HCT116 (cell line): Measurements from ENCODE around the gene NKX1-1. TPM values are rescaled to one million over a fixed set of nuclear protein-coding genes. Genes with fewer than 3 reads are reported as not detected.

Experiments
- ATAC-seq: fragments of 200-7000 bp; cut with Tn5 transposase; 2 replicates; pipeline ENCODE4 v1.9.1; 2020; ENCODE audit warnings: mild to moderate bottlenecking, moderate library complexity
- BruUV-seq: library from RNA; stranded (reverse); fragments of 400-500 nt; replicated peaks from 2 replicates; lab custom pipeline; 2021; lab: Mats Ljungman, UMichigan
- CTCF ChIA-PET: fragments of 300-600 bp; sonication (Branson Sonifier 250); formaldehyde crosslinking; loops from one replicate; lab custom pipeline; 2021; ENCODE audit warnings: antibody characterized with exemption; lab: Charles Lee
- POLR2A ChIA-PET: fragments of 300-600, 350-600 bp; sonication (Branson Sonifier 250); formaldehyde crosslinking; loops from one replicate; lab custom pipeline; 2021; ENCODE audit warnings: antibody characterized with exemption; lab: Charles Lee
- RAD21 ChIA-PET, 2 experiments: fragments of 300-600 bp; sonication (Branson Sonifier 250); formaldehyde crosslinking; loops; one replicate each; lab custom pipeline; 2023; ENCODE audit warnings: low total read pairs in 2 of 2; ENCODE audit not compliant: uncharacterized antibody in 2 of 2, unreplicated experiment in 2 of 2, low non-redundant PET in 1 of 2; lab: Charles Lee
- DNase-seq: peaks from one replicate; pipeline ENCODE4 v3.0.0-alpha.2; 2010; ENCODE audit warnings: low read depth, low spot score
- H2AFZ ChIP-seq: fragments of 200-600 bp; shearing (Covaris generic), sonication (generic); 2 replicates; pipeline ENCODE4 v1.6.1; 2017; ENCODE audit warnings: low read depth, mixed run types, mixed read lengths, antibody characterized with exemption, low read length; ENCODE audit not compliant: poor library complexity, severe bottlenecking
- H3K27ac ChIP-seq: 2 replicates; pipeline ENCODE4 v1.5.1; 2012; ENCODE audit warnings: low read depth, low read length
- H3K27me3 ChIP-seq: fragments of 200-600 bp; sonication (generic); 2 replicates; pipeline ENCODE4 v1.6.1; 2016; ENCODE audit warnings: mixed run types, low read length, mixed read lengths; ENCODE audit not compliant: insufficient read depth
- H3K36me3 ChIP-seq, 2 experiments: fragments of 200-500 bp in 1 of 2; fragments of 200-600 bp in 1 of 2; sonication (Bioruptor generic) in 1 of 2; sonication (generic) in 1 of 2; 2 replicates each; pipeline versions ENCODE4 v1.5.1 to v1.6.1; 2014 to 2016; ENCODE audit warnings: low read length in 2 of 2, inconsistent platforms in 1 of 2, mixed read lengths in 1 of 2, mixed run types in 1 of 2; ENCODE audit not compliant: insufficient read depth in 2 of 2, control insufficient read depth in 1 of 2
- H3K4me1 ChIP-seq, 2 experiments: fragments of 200-600 bp in 1 of 2; sonication (generic) in 1 of 2; 2 replicates each; pipeline versions ENCODE4 v1.5.1 to v1.6.1; 2012 to 2017; ENCODE audit warnings: low read length in 2 of 2, inconsistent platforms in 1 of 2, mild to moderate bottlenecking in 1 of 2, mixed read lengths in 1 of 2, mixed run types in 1 of 2, moderate library complexity in 1 of 2; ENCODE audit not compliant: insufficient read depth in 2 of 2, control insufficient read depth in 1 of 2
- H3K4me2 ChIP-seq: fragments of 200-600 bp; sonication (generic); 2 replicates; pipeline ENCODE4 v1.6.1; 2017; ENCODE audit warnings: mixed run types, low read length, mixed read lengths
- H3K4me3 ChIP-seq, 2 experiments: fragments of 200-600 bp in 1 of 2; sonication (generic) in 1 of 2; replicated peaks in 1 of 2; 2 replicates each; pipeline ENCODE4 v1.5.1; 2011 to 2016; ENCODE audit warnings: low read length in 2 of 2, control low read depth in 1 of 2, low read depth in 1 of 2, mild to moderate bottlenecking in 1 of 2, mixed read lengths in 1 of 2, mixed run types in 1 of 2
- H3K79me2 ChIP-seq: fragments of 200-600 bp; sonication (generic); 2 replicates; pipeline ENCODE4 v1.6.1; 2017; ENCODE audit warnings: mild to moderate bottlenecking, mixed run types, low read length, moderate library complexity, mixed read lengths; ENCODE audit not compliant: insufficient read depth
- H3K9ac ChIP-seq: fragments of 200-600 bp; sonication (generic); 2 replicates; pipeline ENCODE4 v1.6.1; 2016; ENCODE audit warnings: low read length, mixed read lengths
- H3K9me2 ChIP-seq: fragments of 200-600 bp; sonication (generic), shearing (Covaris generic); 2 replicates; pipeline ENCODE4 v1.6.1; 2017; ENCODE audit warnings: mixed run types, mild to moderate bottlenecking, moderate library complexity; ENCODE audit not compliant: insufficient read depth
- H3K9me3 ChIP-seq, 2 experiments: fragments of 200-500 bp in 1 of 2; fragments of 200-600 bp in 1 of 2; sonication (Bioruptor generic) in 1 of 2; sonication (generic) in 1 of 2; 2 replicates each; pipeline ENCODE4 v1.6.1; 2014 to 2017; ENCODE audit warnings: low read length in 2 of 2, mixed read lengths in 2 of 2, inconsistent platforms in 1 of 2, low read depth in 1 of 2, mild to moderate bottlenecking in 1 of 2, mixed run types in 1 of 2, moderate library complexity in 1 of 2; ENCODE audit not compliant: control insufficient read depth in 1 of 2, insufficient read depth in 1 of 2
- H4K20me1 ChIP-seq: fragments of 200-600 bp; sonication (generic), shearing (Covaris generic); 2 replicates; pipeline ENCODE4 v1.6.1; 2017; ENCODE audit warnings: mixed run types, mild to moderate bottlenecking, moderate library complexity; ENCODE audit not compliant: insufficient read depth
- CEBPB ChIP-seq: IDR thresholded peaks from 2 replicates; pipeline ENCODE4 v1.6.1; 2012; ENCODE audit warnings: low read depth
- EGR1 ChIP-seq: IDR thresholded peaks from 2 replicates; pipeline ENCODE4 v1.6.1; 2012; ENCODE audit warnings: low read depth
- EZH2 ChIP-seq: fragments of 200-600 bp; sonication (generic); IDR thresholded peaks from 2 replicates; pipeline ENCODE4 v1.6.1; 2017; ENCODE audit warnings: antibody characterized with exemption, mixed run types
- FOSL1 ChIP-seq: IDR thresholded peaks from 2 replicates; pipeline ENCODE4 v1.6.1; 2012; ENCODE audit warnings: low read depth
- REST ChIP-seq: IDR thresholded peaks from 2 replicates; pipeline ENCODE4 v1.6.1; 2012; ENCODE audit warnings: low read depth
- SIN3A ChIP-seq: IDR thresholded peaks from 2 replicates; pipeline ENCODE4 v1.6.1; 2012; ENCODE audit warnings: low read depth
- SRF ChIP-seq: IDR thresholded peaks from 2 replicates; pipeline ENCODE4 v1.6.1; 2012; ENCODE audit warnings: low read depth
- TCF7L2 ChIP-seq: IDR thresholded peaks from 2 replicates; pipeline ENCODE4 v1.7.0; 2011; ENCODE audit warnings: borderline replicate concordance, inconsistent platforms; ENCODE audit not compliant: insufficient read depth, insufficient read length; ENCODE audit errors: extremely low read depth
- YY1 ChIP-seq: IDR thresholded peaks from 2 replicates; pipeline ENCODE4 v1.6.1; 2011; ENCODE audit warnings: low read length, low read depth, moderate library complexity, mild to moderate bottlenecking; ENCODE audit not compliant: insufficient replicate concordance; ENCODE audit errors: extremely low read depth
- ZFX ChIP-seq: fragments of 450-650 bp; IDR thresholded peaks from 2 replicates; pipeline ENCODE4 v1.6.1; 2017
- ZNF274 ChIP-seq: fragments of 200-500 bp; sonication (Bioruptor generic); IDR thresholded peaks from 2 replicates; pipeline ENCODE4 v1.6.1; 2014; ENCODE audit warnings: mild to moderate bottlenecking, low read depth, low read length, inconsistent platforms
- intact Hi-C: fragments of 100-400 bp; cut with micrococcal nuclease; formaldehyde crosslinking; loops from 2 replicates; pipeline ENCODE4 v1.10.0; 2022
- total RNA-seq: library from RNA; stranded (reverse); gene quantifications from one replicate; pipeline ENCODE4 v1.2.1, GENCODE V29; 2021; ENCODE audit not compliant: unreplicated experiment
- TF ChIP-seq, protein P1 (sequence below): IDR thresholded peaks from 2 replicates; pipeline ENCODE4 v1.6.1; 2012

NKX1-1 gene
- total RNA-seq, 1 experiment from 2014 or later = not detected

GRCh38 chr4:1367230-1367935 is 38.9 kb downstream of the NKX1-1 start:
- Histone ChIP-seq H2AFZ (no peak overlapping the region), H3K36me3 (no peaks in the 10 kb centered on the region), H3K4me2 (no peak overlapping the region), H3K9me3 (no peaks in the 10 kb centered on the region), H4K20me1 (no peaks in the 10 kb centered on the region), H3K79me2 (no peaks in the 10 kb centered on the region), H3K27me3 (no peaks in the 10 kb centered on the region), H3K9ac (no peak overlapping the region), H3K4me1 (no peaks in the 10 kb centered on the region), H3K9me2 (no peaks in the 10 kb centered on the region), H3K4me3 (no peak overlapping the region), H3K27ac (no peak overlapping the region)
- TF ChIP-seq SRF (no peak), CEBPB (no peak), REST (no peak), EGR1 (no peak), ZFX (no peak), ZNF274 (no peak), FOSL1 (no peak), EZH2 (no peak), TCF7L2 (no peak), YY1 (no peak), SIN3A (no peak)
- TF ChIP-seq, protein P1, sequence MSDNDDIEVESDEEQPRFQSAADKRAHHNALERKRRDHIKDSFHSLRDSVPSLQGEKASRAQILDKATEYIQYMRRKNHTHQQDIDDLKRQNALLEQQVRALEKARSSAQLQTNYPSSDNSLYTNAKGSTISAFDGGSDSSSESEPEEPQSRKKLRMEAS = no peak
- no TSS peak for BruUV-seq
- CTCF ChIA-PET = no interaction called here
- POLR2A ChIA-PET = no interaction called here
- intact Hi-C loops = no loop called here
- DNase-seq (no peak), ATAC-seq (no peak)
- RAD21 ChIA-PET = no interaction called here
